Body of pancreas (tissue), 4 donors: Measurements from ENCODE around the gene GSG1L.

Source experiments
- POLR2A ChIP-seq, 3 donors: fragments of 450-650 bp; IDR thresholded peaks; one replicate each; pipeline ENCODE4 v1.6.1; 2016; ENCODE audit warnings: antibody characterized with exemption in 3 of 3, mild to moderate bottlenecking in 2 of 3
- TF ChIP-seq, protein P1 (sequence below), 7 experiments: fragments of 450-650 bp in 4 of 7; fragments of 200-600 bp in 3 of 7; sonication (generic) in 3 of 7; IDR thresholded peaks; one replicate each; pipeline ENCODE4 v1.5.1; 2016 to 2019; ENCODE audit warnings: antibody characterized with exemption in 7 of 7

DNA sequence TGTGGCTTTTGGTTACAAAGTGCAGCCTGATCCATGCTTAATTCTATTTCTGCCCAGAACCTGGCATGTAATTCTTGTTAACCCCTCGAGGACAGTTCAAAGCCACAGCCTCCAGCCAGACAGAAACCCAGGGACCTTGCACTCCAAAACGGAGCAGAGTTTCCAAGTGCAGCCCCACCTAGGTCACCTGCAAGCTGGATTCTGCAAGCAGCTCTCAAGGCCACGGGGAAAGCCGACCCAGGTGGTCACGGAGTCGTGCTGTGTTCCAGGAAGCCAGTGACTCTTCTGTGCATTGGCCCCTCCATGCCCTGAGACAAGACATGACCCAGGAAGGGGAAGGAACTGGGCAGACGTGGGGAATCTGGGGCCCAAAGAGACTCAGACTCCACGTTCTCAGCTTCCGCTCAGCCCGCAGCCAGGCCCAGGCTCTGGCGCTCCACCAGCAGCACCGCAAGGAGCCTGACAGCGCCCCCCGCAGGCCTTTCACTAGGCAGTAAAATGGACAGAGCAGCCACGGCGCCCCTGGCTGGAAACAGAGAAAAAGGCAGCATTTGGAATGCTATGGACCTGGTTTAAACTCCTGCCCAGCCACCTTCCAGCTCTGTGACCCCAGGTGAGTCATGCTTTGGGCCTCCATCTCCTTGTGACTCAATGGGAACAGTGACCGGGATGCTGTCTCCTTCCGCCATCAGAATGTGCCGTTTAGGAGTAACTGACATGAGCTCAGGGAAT lies 27.3 kb upstream of the GSG1L start:
- TF ChIP-seq, protein P1, sequence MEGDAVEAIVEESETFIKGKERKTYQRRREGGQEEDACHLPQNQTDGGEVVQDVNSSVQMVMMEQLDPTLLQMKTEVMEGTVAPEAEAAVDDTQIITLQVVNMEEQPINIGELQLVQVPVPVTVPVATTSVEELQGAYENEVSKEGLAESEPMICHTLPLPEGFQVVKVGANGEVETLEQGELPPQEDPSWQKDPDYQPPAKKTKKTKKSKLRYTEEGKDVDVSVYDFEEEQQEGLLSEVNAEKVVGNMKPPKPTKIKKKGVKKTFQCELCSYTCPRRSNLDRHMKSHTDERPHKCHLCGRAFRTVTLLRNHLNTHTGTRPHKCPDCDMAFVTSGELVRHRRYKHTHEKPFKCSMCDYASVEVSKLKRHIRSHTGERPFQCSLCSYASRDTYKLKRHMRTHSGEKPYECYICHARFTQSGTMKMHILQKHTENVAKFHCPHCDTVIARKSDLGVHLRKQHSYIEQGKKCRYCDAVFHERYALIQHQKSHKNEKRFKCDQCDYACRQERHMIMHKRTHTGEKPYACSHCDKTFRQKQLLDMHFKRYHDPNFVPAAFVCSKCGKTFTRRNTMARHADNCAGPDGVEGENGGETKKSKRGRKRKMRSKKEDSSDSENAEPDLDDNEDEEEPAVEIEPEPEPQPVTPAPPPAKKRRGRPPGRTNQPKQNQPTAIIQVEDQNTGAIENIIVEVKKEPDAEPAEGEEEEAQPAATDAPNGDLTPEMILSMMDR (IDR thresholded peaks at IDR 0.05), result no peak
- no peak for TF ChIP-seq POLR2A (IDR thresholded peaks at IDR 0.05)
